A549 (cell line): ENCODE measurements around the gene ABCB11. TPM values are rescaled to one million over a fixed set of nuclear protein-coding genes. Genes with fewer than 3 reads are reported as not detected.

ENCODE experiments used
- ATAC-seq, 2 experiments: fragments of 200-7000 bp in 1 of 2; fragments of >200 bp in 1 of 2; cut with Nextera tagmentation in 1 of 2; cut with Tn5 transposase in 1 of 2; 3 replicates each; pipeline versions ENCODE4 v1.8.0 to v1.9.1; 2018 to 2020; ENCODE audit warnings: mild to moderate bottlenecking in 1 of 2, moderate library complexity in 1 of 2
- CTCF ChIA-PET: fragments of 300-600 bp; sonication (Branson Sonifier 250); formaldehyde crosslinking; extraction: SDS; loops from one replicate; lab custom pipeline; 2021; ENCODE audit warnings: antibody characterized with exemption, inconsistent platforms; lab: Yijun Ruan, JAX
- POLR2A ChIA-PET: fragments of 350-600 bp; formaldehyde crosslinking; extraction: SDS; loops from one replicate; lab custom pipeline; 2021; ENCODE audit warnings: antibody characterized with exemption, inconsistent platforms; lab: Yijun Ruan, JAX
- DNase-seq, 2 experiments: peaks; one replicate each; pipeline versions ENCODE4 v3.0.0 to v3.0.0-alpha.2; 2011 to 2016; ENCODE audit warnings: low read depth in 1 of 2, low spot score in 1 of 2
- FAIRE-seq: peaks from 2 replicates; lab custom pipeline; 2011; peaks lifted over from hg19 to GRCh38; lab: Jason Lieb, UNC
- H3K27ac ChIP-seq, 2 experiments: fragments of >200 bp; sonication (Bioruptor Twin); formaldehyde crosslinking; 3 replicates each; pipeline ENCODE4 v1.5.1; 2016 to 2017
- H3K4me1 ChIP-seq: fragments of >200 bp; sonication (Bioruptor Twin); formaldehyde crosslinking; 3 replicates; pipeline ENCODE4 v1.6.1; 2016
- H3K4me2 ChIP-seq: fragments of >200 bp; sonication (Bioruptor Twin); formaldehyde crosslinking; 3 replicates; pipeline ENCODE4 v1.6.1; 2016
- H3K4me3 ChIP-seq: fragments of >200 bp; sonication (Bioruptor Twin); formaldehyde crosslinking; 3 replicates; pipeline ENCODE4 v1.5.1; 2016
- H3K9me3 ChIP-seq: fragments of >200 bp; sonication (Bioruptor Twin); formaldehyde crosslinking; 3 replicates; pipeline ENCODE4 v1.6.1; 2016
- E2F6 ChIP-seq: IDR thresholded peaks from 2 replicates; pipeline ENCODE4 v1.6.1; 2012; ENCODE audit warnings: low read depth, borderline replicate concordance
- EP300 ChIP-seq, 2 experiments: fragments of >200 bp; sonication (Bioruptor Twin); formaldehyde crosslinking; IDR thresholded peaks; 2 replicates in 1 of 2; 3 replicates in 1 of 2; pipeline ENCODE4 v1.6.1; 2016 to 2017
- ESRRA ChIP-seq: fragments of 150-350 bp; IDR thresholded peaks from 2 replicates; pipeline ENCODE4 v1.6.1; 2014; ENCODE audit warnings: mild to moderate bottlenecking, low read length, borderline replicate concordance
- FOSB ChIP-seq: fragments of 250-450 bp; sonication (Bioruptor Pico); IDR thresholded peaks from 2 replicates; pipeline ENCODE4 v1.5.0; 2020; ENCODE audit warnings: mild to moderate bottlenecking, moderate library complexity
- FOSL2 ChIP-seq, 2 experiments: fragments of 450-650 bp in 1 of 2; fragments of >200 bp in 1 of 2; sonication (Bioruptor Twin) in 1 of 2; formaldehyde crosslinking; IDR thresholded peaks; 2 replicates each; pipeline versions ENCODE4 v1.5.0 to v1.6.1; 2016 to 2020; ENCODE audit warnings: mild to moderate bottlenecking in 1 of 2, moderate library complexity in 1 of 2
- HOXB13 ChIP-seq: fragments of 250-450 bp; sonication (Bioruptor Pico); IDR thresholded peaks from 2 replicates; pipeline ENCODE4 v1.5.0; 2020; ENCODE audit warnings: low read depth, mild to moderate bottlenecking, moderate library complexity
- JUN ChIP-seq, 2 experiments: fragments of >200 bp; sonication (Bioruptor Twin); formaldehyde crosslinking; IDR thresholded peaks; 2 replicates in 1 of 2; 3 replicates in 1 of 2; pipeline ENCODE4 v1.6.1; 2016 to 2017
- JUNB ChIP-seq: fragments of >200 bp; sonication (Bioruptor Twin); formaldehyde crosslinking; IDR thresholded peaks from 2 replicates; pipeline ENCODE4 v1.6.1; 2016
- KDM1A ChIP-seq: fragments of 200-600 bp; sonication (generic); IDR thresholded peaks from 2 replicates; pipeline ENCODE4 v1.6.1; 2016; ENCODE audit warnings: low read depth, mild to moderate bottlenecking
- KDM5A ChIP-seq: fragments of 200-600 bp; sonication (generic); IDR thresholded peaks from 2 replicates; pipeline ENCODE4 v1.6.1; 2016; ENCODE audit warnings: antibody characterized with exemption, mild to moderate bottlenecking
- MAFK ChIP-seq: fragments of 450-650 bp; IDR thresholded peaks from 2 replicates; pipeline ENCODE4 v1.6.1; 2014; ENCODE audit not compliant: partially characterized antibody
- MAZ ChIP-seq: fragments of 150-350 bp; IDR thresholded peaks from 2 replicates; pipeline ENCODE4 v1.6.1; 2014; ENCODE audit warnings: antibody characterized with exemption, low read depth, low read length, borderline replicate concordance
- MYC ChIP-seq: IDR thresholded peaks from 2 replicates; pipeline ENCODE4 v1.6.1; 2012; ENCODE audit warnings: mild to moderate bottlenecking, inconsistent platforms, low read length, improper control_type of control experiment, borderline replicate concordance
- NFE2L2 ChIP-seq: fragments of 150-350 bp; conservative IDR thresholded peaks from 2 replicates; pipeline ENCODE4 v1.6.1; 2014; ENCODE audit warnings: low read length
- NPAS2 ChIP-seq: fragments of 250-450 bp; sonication (Bioruptor Pico); IDR thresholded peaks from 2 replicates; pipeline ENCODE4 v1.8.0; 2022; ENCODE audit warnings: mild to moderate bottlenecking, moderate library complexity, borderline replicate concordance
- RARB ChIP-seq: fragments of 250-450 bp; sonication (Bioruptor Pico); IDR thresholded peaks from 2 replicates; pipeline ENCODE4 v1.8.0; 2021; ENCODE audit warnings: mild to moderate bottlenecking, moderate library complexity
- RCOR1 ChIP-seq: fragments of 150-350 bp; IDR thresholded peaks from 2 replicates; pipeline ENCODE4 v1.6.1; 2014; ENCODE audit warnings: antibody characterized with exemption, low read length, low read depth
- REST ChIP-seq: fragments of 200-600 bp; sonication (generic); IDR thresholded peaks from 2 replicates; pipeline ENCODE4 v1.6.1; 2016; ENCODE audit warnings: antibody characterized with exemption, mild to moderate bottlenecking, moderate library complexity
- RNF2 ChIP-seq: fragments of 200-600 bp; sonication (generic); IDR thresholded peaks from 2 replicates; pipeline ENCODE4 v1.6.1; 2016; ENCODE audit warnings: low read depth, mild to moderate bottlenecking, antibody characterized with exemption, moderate library complexity, borderline replicate concordance
- SREBF2 ChIP-seq: fragments of 450-650 bp; IDR thresholded peaks from 2 replicates; pipeline ENCODE4 v1.6.1; 2014; ENCODE audit warnings: mild to moderate bottlenecking, moderate library complexity
- ZSCAN20 ChIP-seq: fragments of 250-450 bp; sonication (Bioruptor Pico); IDR thresholded peaks from 2 replicates; pipeline ENCODE4 v1.8.0; 2022; ENCODE audit warnings: mild to moderate bottlenecking, moderate library complexity
- WGBS: methylation state at CpG from one replicate; pipeline ENCODE4 v1.1.6; 2017; ENCODE audit errors: missing lambda C conversion rate; 5-methylcytosine and 5-hydroxymethylcytosine counted together
- polyA plus RNA-seq, 4 experiments: library from polyadenylated mRNA; depleted of rRNA in 3 of 4; stranded (reverse); fragments of >200 nt; fragmentation: RNase III in 1 of 4; extraction: RNeasy Plus Mini Kit Qiagen cat#74134 plus additional on column Dnase treatment in 1 of 4; gene quantifications; 2 replicates in 3 of 4; 3 replicates in 1 of 4; pipeline ENCODE4 v1.2.3, GENCODE V29; 2011 to 2017
- TF ChIP-seq, protein P1 (sequence below): fragments of 250-450 bp; sonication (Bioruptor Pico); IDR thresholded peaks from 2 replicates; pipeline ENCODE4 v1.5.0; 2021; ENCODE audit warnings: mild to moderate bottlenecking, moderate library complexity, borderline replicate concordance
- TF ChIP-seq, protein P2 (sequence below): fragments of 450-650 bp; IDR thresholded peaks from 2 replicates; pipeline ENCODE4 v1.6.1; 2014; ENCODE audit warnings: antibody characterized with exemption
- TF ChIP-seq, protein P3 (sequence below): fragments of >200 bp; sonication (Bioruptor Twin); formaldehyde crosslinking; IDR thresholded peaks from 3 replicates; pipeline ENCODE4 v1.5.1; 2016

Gene ABCB11
- polyA plus RNA-seq, 2 of the 4 experiments (the other 2 are of a cell fraction): not detected

DNA sequence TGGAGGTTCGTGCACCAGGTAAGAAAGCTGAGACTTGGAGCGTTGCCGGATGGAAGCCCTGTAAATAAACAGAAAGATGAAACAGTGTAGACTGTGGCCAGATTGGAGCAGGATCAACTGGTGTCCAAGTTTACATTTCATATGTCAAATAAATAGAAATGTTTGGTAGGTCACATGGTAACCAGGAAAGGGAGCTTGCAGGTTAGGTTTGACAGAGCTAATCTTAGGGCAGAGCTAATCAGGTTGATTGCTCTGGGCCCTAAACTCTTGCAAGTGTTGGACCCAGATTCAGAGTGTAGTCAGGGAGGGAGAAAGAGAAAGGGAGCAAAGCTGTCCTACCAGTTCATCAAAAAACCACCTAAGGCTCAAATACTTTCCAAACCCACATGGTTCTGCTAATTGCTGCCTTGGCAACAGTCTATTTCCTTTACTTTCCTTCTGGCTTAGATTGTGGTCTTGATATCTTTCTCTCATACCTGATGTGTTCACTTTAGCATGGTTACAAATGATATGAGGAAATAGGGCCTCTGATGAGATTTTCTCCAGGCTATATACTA, 66.8 kb downstream of the ABCB11 start:
- Histone ChIP-seq H3K4me2 (no peak overlapping the region), H3K4me3 (no peak overlapping the region), H3K27ac (no peak overlapping the region), H3K4me1 (no peaks in the 10 kb centered on the region), H3K9me3 (no peaks in the 10 kb centered on the region)
- ATAC-seq (no peak), DNase-seq (no peak), FAIRE-seq (no peak)
- WGBS: 51% methylated on average over 3 of the region's 3 CpGs
- ChIA-PET POLR2A (no interaction called here), CTCF (interaction anchor here (1.0 to 5.2 kb wide), 4 partner anchors 145 to 312 kb away, joined by 3 to 25 read pairs (median 7); no protein-coding TSS in a partner anchor)
- no peak for TF ChIP-seq REST
- no peak for TF ChIP-seq MAZ
- no peak for TF ChIP-seq RCOR1
- no peak for TF ChIP-seq NPAS2 (CRISPR knock-in tag)
- no peak for TF ChIP-seq ZSCAN20 (CRISPR knock-in tag)
- no peak for TF ChIP-seq E2F6
- no peak for TF ChIP-seq FOSB (CRISPR knock-in tag)
- TF ChIP-seq HOXB13 (CRISPR knock-in tag): no peak
- TF ChIP-seq, protein P1, sequence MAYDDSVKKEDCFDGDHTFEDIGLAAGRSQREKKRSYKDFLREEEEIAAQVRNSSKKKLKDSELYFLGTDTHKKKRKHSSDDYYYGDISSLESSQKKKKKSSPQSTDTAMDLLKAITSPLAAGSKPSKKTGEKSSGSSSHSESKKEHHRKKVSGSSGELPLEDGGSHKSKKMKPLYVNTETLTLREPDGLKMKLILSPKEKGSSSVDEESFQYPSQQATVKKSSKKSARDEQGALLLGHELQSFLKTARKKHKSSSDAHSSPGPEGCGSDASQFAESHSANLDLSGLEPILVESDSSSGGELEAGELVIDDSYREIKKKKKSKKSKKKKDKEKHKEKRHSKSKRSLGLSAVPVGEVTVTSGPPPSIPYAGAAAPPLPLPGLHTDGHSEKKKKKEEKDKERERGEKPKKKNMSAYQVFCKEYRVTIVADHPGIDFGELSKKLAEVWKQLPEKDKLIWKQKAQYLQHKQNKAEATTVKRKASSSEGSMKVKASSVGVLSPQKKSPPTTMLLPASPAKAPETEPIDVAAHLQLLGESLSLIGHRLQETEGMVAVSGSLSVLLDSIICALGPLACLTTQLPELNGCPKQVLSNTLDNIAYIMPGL (CRISPR knock-in tag): no peak
- no peak for TF ChIP-seq ESRRA
- no peak for TF ChIP-seq FOSL2 (IDR thresholded peaks at IDR 0.05)
- no peak for TF ChIP-seq FOSL2 (CRISPR knock-in tag; IDR thresholded peaks at IDR 0.05)

DNA sequence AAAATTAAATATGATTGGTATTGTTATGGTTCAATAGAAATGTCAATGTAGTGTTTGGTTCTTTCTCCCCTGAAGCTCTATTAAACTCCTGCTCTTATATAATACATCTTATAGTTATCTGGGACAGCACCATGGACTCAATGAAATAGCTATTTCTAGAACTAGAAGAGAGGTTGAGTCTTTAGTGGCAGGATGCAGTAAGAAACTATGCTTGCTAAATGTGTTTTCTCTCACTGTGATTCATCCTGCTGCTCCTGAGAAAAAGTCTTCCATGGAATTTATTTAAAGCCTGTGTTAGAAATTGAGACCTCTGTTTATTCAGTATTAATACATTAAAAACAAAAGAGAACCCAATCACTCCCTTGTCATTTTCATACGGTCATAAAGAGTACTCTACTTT, 68.5 kb downstream of the ABCB11 start:
- H3K27ac ChIP-seq: no peak overlapping the region
- CTCF ChIA-PET: interaction anchor here (0.5 to 5.2 kb wide), 16 partner anchors 8 to 433 kb away, joined by 3 to 25 read pairs (median 4); no protein-coding TSS in a partner anchor
- FAIRE-seq: no peak
- TF ChIP-seq, protein P2, sequence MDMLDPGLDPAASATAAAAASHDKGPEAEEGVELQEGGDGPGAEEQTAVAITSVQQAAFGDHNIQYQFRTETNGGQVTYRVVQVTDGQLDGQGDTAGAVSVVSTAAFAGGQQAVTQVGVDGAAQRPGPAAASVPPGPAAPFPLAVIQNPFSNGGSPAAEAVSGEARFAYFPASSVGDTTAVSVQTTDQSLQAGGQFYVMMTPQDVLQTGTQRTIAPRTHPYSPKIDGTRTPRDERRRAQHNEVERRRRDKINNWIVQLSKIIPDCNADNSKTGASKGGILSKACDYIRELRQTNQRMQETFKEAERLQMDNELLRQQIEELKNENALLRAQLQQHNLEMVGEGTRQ: no peak
- no peak for TF ChIP-seq JUNB
- TF ChIP-seq KDM5A: no peak
- no peak for TF ChIP-seq MYC
- TF ChIP-seq SREBF2: no peak
- TF ChIP-seq EP300 (IDR thresholded peaks at IDR 0.05): no peak
- TF ChIP-seq KDM1A: no peak
- no peak for TF ChIP-seq JUN (IDR thresholded peaks at IDR 0.05)
- no peak for TF ChIP-seq RARB (CRISPR knock-in tag)
- no peak for TF ChIP-seq MAFK
- TF ChIP-seq RNF2: no peak
- no peak for TF ChIP-seq FOSL2 (IDR thresholded peaks at IDR 0.05)
- TF ChIP-seq FOSL2 (CRISPR knock-in tag; IDR thresholded peaks at IDR 0.05): no peak
- TF ChIP-seq, protein P3, sequence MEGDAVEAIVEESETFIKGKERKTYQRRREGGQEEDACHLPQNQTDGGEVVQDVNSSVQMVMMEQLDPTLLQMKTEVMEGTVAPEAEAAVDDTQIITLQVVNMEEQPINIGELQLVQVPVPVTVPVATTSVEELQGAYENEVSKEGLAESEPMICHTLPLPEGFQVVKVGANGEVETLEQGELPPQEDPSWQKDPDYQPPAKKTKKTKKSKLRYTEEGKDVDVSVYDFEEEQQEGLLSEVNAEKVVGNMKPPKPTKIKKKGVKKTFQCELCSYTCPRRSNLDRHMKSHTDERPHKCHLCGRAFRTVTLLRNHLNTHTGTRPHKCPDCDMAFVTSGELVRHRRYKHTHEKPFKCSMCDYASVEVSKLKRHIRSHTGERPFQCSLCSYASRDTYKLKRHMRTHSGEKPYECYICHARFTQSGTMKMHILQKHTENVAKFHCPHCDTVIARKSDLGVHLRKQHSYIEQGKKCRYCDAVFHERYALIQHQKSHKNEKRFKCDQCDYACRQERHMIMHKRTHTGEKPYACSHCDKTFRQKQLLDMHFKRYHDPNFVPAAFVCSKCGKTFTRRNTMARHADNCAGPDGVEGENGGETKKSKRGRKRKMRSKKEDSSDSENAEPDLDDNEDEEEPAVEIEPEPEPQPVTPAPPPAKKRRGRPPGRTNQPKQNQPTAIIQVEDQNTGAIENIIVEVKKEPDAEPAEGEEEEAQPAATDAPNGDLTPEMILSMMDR: no peak
- no peak for TF ChIP-seq RCOR1
- TF ChIP-seq ESRRA: no peak
- TF ChIP-seq NFE2L2: no peak
- TF ChIP-seq HOXB13 (CRISPR knock-in tag): no peak
- TF ChIP-seq, all 56 proteins: peak for 0
- Histone ChIP-seq H3K4me3 (no peak overlapping the region), H3K9me3 (no peaks in the 10 kb centered on the region), H3K4me1 (no peaks in the 10 kb centered on the region), H3K4me2 (no peak overlapping the region)
- DNase-seq (no peak), ATAC-seq (no peak)
- 79% methylated on average over 1 of the region's 1 CpG for WGBS
- POLR2A ChIA-PET: no interaction called here
